Renal cortex interstitium (tissue), 11 donors: ENCODE measurements around the gene DHRSX. TPM values are rescaled to one million over a fixed set of nuclear protein-coding genes. Genes with fewer than 3 reads are reported as not detected.

Experiments
- DNase-seq, 11 donors: peaks; one replicate each; pipeline ENCODE4 v3.0.0-alpha.2; 2013; ENCODE audit warnings: low read depth in 9 of 11, low spot score in 4 of 11; ENCODE audit errors: extremely low read depth in 1 of 11
- polyA plus RNA-seq, 3 donors: library from polyadenylated mRNA; unstranded; fragments of 120-200 nt; gene quantifications; one replicate each; pipeline ENCODE4 v1.2.1, GENCODE V29; 2013; ENCODE audit not compliant: insufficient read length in 3 of 3

Gene DHRSX
- polyA plus RNA-seq, 3 donors: 30.6 to 31.7 (median 31.2) TPM

DNA sequence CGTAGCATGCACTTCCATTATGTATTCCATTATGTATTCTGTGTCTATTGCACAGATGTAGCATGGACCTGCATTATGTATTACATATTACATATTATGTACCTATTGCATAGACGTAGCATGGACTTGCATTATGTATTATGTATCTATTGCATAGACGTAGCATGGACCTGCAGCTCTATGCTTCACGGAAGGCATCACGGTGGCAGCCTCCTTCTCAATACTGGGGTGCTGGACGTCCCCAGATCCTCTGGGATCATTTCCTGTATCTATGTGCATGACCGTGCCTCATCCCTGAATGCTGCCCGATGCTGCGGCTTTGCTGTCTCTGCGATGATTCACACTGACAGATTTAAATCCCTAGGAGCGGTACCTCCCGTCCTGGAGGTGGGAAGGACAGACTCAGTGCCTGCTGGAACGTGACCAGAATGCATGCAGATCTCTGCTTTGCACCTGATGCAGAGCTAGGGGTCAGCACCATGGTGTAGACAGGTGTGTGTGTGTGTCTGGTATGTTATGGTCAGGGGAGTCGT, 317.5 kb downstream of the DHRSX start:
- DNase-seq: no peak

DNA sequence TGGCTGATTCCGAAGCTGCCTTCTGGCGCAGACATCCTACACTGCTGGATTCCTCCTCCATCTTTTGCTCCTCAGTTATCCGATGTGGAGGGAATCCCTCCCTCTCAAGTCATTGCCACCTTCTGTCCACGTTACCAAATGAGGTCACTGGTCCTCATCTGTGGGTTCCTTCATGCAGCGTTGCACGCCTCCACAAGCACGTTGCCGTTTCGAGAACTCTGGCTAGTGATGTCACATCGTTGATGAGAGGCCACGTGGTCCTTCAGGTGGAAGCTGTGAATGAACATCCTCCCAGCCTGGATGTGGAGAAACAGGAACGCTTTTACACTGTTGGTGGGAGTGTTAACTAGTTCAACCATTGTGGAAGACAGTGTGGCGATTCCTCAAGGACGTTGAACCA, 323.2 kb downstream of the DHRSX start:
- no peak for DNase-seq

DNA sequence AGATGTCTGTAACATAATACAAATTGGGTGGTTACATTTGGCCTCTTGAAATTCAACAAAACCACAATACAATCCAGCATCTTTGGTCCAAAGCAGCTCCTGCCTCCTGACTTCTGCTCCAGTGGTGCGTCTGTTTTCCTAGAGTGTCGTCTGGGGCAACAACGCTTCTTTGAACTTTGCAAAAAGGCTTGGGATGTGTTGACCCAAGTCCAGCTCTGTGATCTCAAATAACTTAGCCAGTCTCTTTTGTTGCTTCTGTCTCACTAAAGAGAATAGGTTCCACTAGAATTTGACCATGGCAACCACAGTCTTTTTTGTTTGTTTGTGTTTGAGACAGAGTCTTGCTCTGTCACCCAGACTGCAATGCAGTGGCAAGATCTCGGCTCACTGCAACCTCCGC, 324.0 kb downstream of the DHRSX start:
- peak in 5 of 11 donors; percentile 28 to 52 (median 30) for DNase-seq

DNA sequence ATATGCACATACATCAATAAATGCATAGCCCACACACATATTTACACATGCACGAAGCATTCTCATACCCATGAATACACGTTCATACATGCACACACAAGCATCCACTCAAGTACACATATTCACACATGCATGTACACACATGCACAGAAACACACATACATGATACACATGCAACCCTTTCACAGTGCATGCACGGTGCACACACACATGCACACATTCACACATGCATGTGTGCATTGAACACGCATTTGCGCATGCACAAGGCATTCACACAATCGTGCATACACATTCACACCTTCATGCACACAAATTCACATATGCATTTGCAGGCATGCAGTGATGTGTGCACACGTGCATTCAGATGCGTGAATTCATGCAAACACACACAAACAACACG, 324.5 kb downstream of the DHRSX start:
- DNase-seq: no peak

DNA sequence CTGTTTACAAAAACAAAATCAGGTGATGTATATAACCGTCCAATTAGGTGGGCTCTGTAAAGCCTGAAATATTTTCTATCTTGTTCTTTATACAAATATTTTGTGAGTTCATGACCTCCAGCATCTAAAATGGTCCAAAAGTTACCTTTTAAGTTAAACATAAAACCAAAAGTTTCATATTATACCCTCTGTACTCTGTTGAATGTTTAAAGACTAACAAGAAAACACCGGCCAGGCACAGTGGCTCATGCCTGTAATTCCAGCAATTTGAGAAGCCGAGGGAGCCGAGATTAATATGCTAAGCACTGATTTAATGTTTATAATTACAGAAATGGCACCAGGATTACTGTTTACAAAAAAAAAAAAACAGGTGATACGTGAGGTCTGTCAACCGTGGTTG, 328.4 kb downstream of the DHRSX start:
- DNase-seq: no peak

Other genes starting within 250 kb of the DHRSX start
- gene ZBED1, start within 50 bp of the DHRSX start, polyA plus RNA-seq: 10 to 100 TPM; 44.2 to 46.2 (median 45.4) TPM
- 100 to 1,000 TPM; 152 to 198 (median 196) TPM for gene CD99, start 190.3 kb upstream of the DHRSX start, polyA plus RNA-seq